K562 (cell line): ENCODE results near the gene NRXN2. TPM values are rescaled to one million over a fixed set of nuclear protein-coding genes. Genes with fewer than 3 reads are reported as not detected.

Source experiments
- E2F6 ChIP-seq, 2 experiments: IDR thresholded peaks; 2 replicates each; pipeline ENCODE4 v1.6.1; 2011; ENCODE audit warnings: borderline replicate concordance in 1 of 2, control low read depth in 1 of 2, low read depth in 1 of 2, low read length in 1 of 2, mild to moderate bottlenecking in 1 of 2, mixed read lengths in 1 of 2, moderate library complexity in 1 of 2; ENCODE audit not compliant: insufficient read depth in 1 of 2, insufficient read length in 1 of 2, poor library complexity in 1 of 2, severe bottlenecking in 1 of 2; ENCODE audit errors: extremely low read depth in 1 of 2
- ETV5 ChIP-seq: sonication (generic); formaldehyde crosslinking; IDR thresholded peaks from 2 replicates; pipeline ENCODE4 v1.4.0; 2020; ENCODE audit warnings: low read depth, mild to moderate bottlenecking, missing genetic modification reagents
- GABPB1 ChIP-seq: sonication (generic); formaldehyde crosslinking; IDR thresholded peaks from 2 replicates; pipeline ENCODE4 v1.8.0; 2022; ENCODE audit warnings: mild to moderate bottlenecking, missing genetic modification reagents
- GABPB2 ChIP-seq: fragments of 250-450 bp; sonication (Bioruptor Pico); conservative IDR thresholded peaks from 2 replicates; pipeline ENCODE4 v1.5.1; 2021; ENCODE audit warnings: mild to moderate bottlenecking
- HNRNPUL1 ChIP-seq: fragments of 200-400 bp; formaldehyde crosslinking; IDR thresholded peaks from 2 replicates; pipeline ENCODE4 v1.6.1; 2017; ENCODE audit warnings: low read length
- KLF16 ChIP-seq: IDR thresholded peaks from 2 replicates; pipeline ENCODE4 v1.6.1; 2016; ENCODE audit warnings: antibody characterized with exemption
- LCOR ChIP-seq: sonication (generic); formaldehyde crosslinking; IDR thresholded peaks from 2 replicates; pipeline ENCODE4 v1.8.0; 2022; ENCODE audit warnings: mild to moderate bottlenecking, missing genetic modification reagents
- MAZ ChIP-seq, 2 experiments: fragments of 450-650 bp in 1 of 2; sonication (generic) in 1 of 2; formaldehyde crosslinking; IDR thresholded peaks in 1 of 2; conservative IDR thresholded peaks in 1 of 2; 2 replicates each; pipeline versions ENCODE4 v1.4.0 to v1.5.0; 2020; ENCODE audit warnings: mild to moderate bottlenecking in 1 of 2, missing genetic modification reagents in 1 of 2
- MCM7 ChIP-seq, 2 experiments: fragments of 450-650 bp; IDR thresholded peaks; 2 replicates each; pipeline ENCODE4 v1.6.1; 2016 to 2018
- MTA2 ChIP-seq: fragments of 450-650 bp; IDR thresholded peaks from 2 replicates; pipeline ENCODE4 v1.6.1; 2016; ENCODE audit warnings: low read depth
- NFRKB ChIP-seq: fragments of 450-650 bp; IDR thresholded peaks from 2 replicates; pipeline ENCODE4 v1.6.1; 2016; ENCODE audit warnings: low read depth
- NR0B1 ChIP-seq: fragments of 450-650 bp; IDR thresholded peaks from one replicate; pipeline ENCODE4 v1.6.1; 2018; ENCODE audit warnings: mild to moderate bottlenecking, moderate library complexity; ENCODE audit not compliant: partially characterized antibody
- SMC3 ChIP-seq: conservative IDR thresholded peaks from 2 replicates; pipeline ENCODE4 v1.6.1; 2011; ENCODE audit warnings: low read depth, low read length, improper control_type of control experiment; ENCODE audit not compliant: insufficient read depth
- SNRNP70 ChIP-seq: fragments of 200-400 bp; formaldehyde crosslinking; optimal IDR thresholded peaks from 2 replicates; pipeline ENCODE3; 2017; ENCODE audit warnings: low read depth, low read length
- SREBF1 ChIP-seq: fragments of 150-350 bp; IDR thresholded peaks from 2 replicates; pipeline ENCODE4 v1.6.1; 2014; ENCODE audit warnings: antibody characterized with exemption, low read depth, low read length, borderline replicate concordance
- THAP12 ChIP-seq: fragments of 250-450 bp; sonication (Bioruptor Pico); IDR thresholded peaks from 2 replicates; pipeline ENCODE4 v1.9.0; 2021; ENCODE audit warnings: mild to moderate bottlenecking, inconsistent platforms
- U2AF2 ChIP-seq: fragments of 200-400 bp; formaldehyde crosslinking; optimal IDR thresholded peaks from 2 replicates; pipeline ENCODE3; 2017; ENCODE audit warnings: low read depth, mild to moderate bottlenecking, low read length
- ZBTB7A ChIP-seq: IDR thresholded peaks from 2 replicates; pipeline ENCODE4 v1.6.1; 2011; ENCODE audit warnings: low read depth, mild to moderate bottlenecking, low read length, moderate library complexity, borderline replicate concordance; ENCODE audit not compliant: control insufficient read depth
- polyA plus RNA-seq, 8 experiments: library from polyadenylated mRNA; depleted of rRNA in 4 of 8; stranded (reverse) in 5 of 8; unstranded in 3 of 8; fragments of >200 nt; fragmentation: Nextera tagmentation in 2 of 8; fragmentation: Illumina TruSeq in 1 of 8; extraction: Ambion mirVana in 2 of 8; extraction: Trizol in 1 of 8; gene quantifications; 2 replicates each; pipeline versions ENCODE4 v1.2.1 to v1.2.3, GENCODE V29; 2011 to 2014; ENCODE audit warnings: inconsistent platforms in 1 of 8, missing spikeins in 1 of 8
- total RNA-seq, 7 experiments: library from RNA; depleted of rRNA in 6 of 7; stranded (reverse); fragments of >200 nt in 6 of 7; fragmentation: Illumina TruSeq in 2 of 7; extraction: Trizol in 2 of 7; gene quantifications; 2 replicates each; pipeline versions ENCODE4 v1.2.1 to v1.2.3, GENCODE V29; 2011 to 2021; ENCODE audit warnings: low replicate concordance in 1 of 7
- TF ChIP-seq, protein P1 (sequence below): fragments of 200-800 bp; sonication (Bioruptor generic); IDR thresholded peaks from 2 replicates; pipeline ENCODE4 v1.6.1; 2016; ENCODE audit warnings: missing genetic modification characterization, missing compliant biosample characterization

NRXN2 gene
- total and polyA plus RNA-seq, 9 of the 15 experiments (the other 6 are each of a cell fraction or from before 2014, with no cell fraction given), result 0.07 to 0.47 (median 0.15) TPM; not detected in 4

DNA sequence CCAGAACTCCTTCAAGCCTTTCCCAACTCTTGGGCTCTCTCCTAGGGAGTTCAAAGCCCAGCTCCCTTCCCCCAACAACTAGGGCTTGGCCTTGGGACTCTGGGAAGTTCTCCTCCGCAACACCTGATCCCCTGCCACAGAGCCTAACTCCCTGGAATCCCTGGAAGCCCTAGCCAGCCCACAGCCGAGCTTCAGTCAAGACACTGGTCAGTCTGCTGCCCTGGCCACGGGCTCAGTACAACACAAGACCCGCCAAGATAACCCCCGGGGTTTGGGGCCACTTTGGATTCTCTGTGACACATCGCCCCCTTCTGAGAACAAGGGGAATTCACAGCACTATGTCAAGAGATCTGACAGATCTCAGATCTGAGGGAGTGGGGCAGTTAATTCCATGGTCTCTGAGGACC is 73.7 kb downstream of the NRXN2 start (continued):
- TF ChIP-seq, protein P1, sequence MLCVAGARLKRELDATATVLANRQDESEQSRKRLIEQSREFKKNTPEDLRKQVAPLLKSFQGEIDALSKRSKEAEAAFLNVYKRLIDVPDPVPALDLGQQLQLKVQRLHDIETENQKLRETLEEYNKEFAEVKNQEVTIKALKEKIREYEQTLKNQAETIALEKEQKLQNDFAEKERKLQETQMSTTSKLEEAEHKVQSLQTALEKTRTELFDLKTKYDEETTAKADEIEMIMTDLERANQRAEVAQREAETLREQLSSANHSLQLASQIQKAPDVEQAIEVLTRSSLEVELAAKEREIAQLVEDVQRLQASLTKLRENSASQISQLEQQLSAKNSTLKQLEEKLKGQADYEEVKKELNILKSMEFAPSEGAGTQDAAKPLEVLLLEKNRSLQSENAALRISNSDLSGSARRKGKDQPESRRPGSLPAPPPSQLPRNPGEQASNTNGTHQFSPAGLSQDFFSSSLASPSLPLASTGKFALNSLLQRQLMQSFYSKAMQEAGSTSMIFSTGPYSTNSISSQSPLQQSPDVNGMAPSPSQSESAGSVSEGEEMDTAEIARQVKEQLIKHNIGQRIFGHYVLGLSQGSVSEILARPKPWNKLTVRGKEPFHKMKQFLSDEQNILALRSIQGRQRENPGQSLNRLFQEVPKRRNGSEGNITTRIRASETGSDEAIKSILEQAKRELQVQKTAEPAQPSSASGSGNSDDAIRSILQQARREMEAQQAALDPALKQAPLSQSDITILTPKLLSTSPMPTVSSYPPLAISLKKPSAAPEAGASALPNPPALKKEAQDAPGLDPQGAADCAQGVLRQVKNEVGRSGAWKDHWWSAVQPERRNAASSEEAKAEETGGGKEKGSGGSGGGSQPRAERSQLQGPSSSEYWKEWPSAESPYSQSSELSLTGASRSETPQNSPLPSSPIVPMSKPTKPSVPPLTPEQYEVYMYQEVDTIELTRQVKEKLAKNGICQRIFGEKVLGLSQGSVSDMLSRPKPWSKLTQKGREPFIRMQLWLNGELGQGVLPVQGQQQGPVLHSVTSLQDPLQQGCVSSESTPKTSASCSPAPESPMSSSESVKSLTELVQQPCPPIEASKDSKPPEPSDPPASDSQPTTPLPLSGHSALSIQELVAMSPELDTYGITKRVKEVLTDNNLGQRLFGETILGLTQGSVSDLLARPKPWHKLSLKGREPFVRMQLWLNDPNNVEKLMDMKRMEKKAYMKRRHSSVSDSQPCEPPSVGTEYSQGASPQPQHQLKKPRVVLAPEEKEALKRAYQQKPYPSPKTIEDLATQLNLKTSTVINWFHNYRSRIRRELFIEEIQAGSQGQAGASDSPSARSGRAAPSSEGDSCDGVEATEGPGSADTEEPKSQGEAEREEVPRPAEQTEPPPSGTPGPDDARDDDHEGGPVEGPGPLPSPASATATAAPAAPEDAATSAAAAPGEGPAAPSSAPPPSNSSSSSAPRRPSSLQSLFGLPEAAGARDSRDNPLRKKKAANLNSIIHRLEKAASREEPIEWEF, result no peak
- TF ChIP-seq MTA2 (no peak), U2AF2 (no peak), ETV5 (CRISPR knock-in tag) (no peak), NR0B1 (no peak), SREBF1 (no peak), GABPB1 (CRISPR knock-in tag) (0 out of 2 replicates have a peak, but pooled peaks have one; percentile 22), SMC3 (peak; percentile 66; the same call in 1 of the 2 replicates), GABPB2 (CRISPR knock-in tag) (no peak), SNRNP70 (no peak), ZBTB7A (peak; percentile 53), LCOR (CRISPR knock-in tag) (no peak), KLF16 (no peak), MCM7 (IDR thresholded peaks at IDR 0.05) (no peak), MAZ (CRISPR knock-in tag; conservative IDR thresholded peaks at IDR 0.05 in 1 of 2, IDR thresholded peaks at IDR 0.05 in 1 of 2) (peak in 1 of 2 experiments; percentile 71; a peak in 2 of 4 replicates), NFRKB (no peak), THAP12 (CRISPR knock-in tag) (no peak), HNRNPUL1 (no peak), E2F6 (IDR thresholded peaks at IDR 0.05; ENCODE audit: borderline replicate concordance in 1 of 2, extremely low read depth in 1 of 2, insufficient read depth in 1 of 2, insufficient read length in 1 of 2, low read depth in 1 of 2, low read length in 1 of 2, poor library complexity in 1 of 2, severe bottlenecking in 1 of 2) (no peak)
